C1 segment of cervical spinal cord (tissue), 14 donors: Measurements from ENCODE around the gene SCGB1A1.
A peak's percentile ranks its signal among the peaks of the same experiment; 100 is the strongest.

Experiments
- DNase-seq, 14 donors: peaks; one replicate each; lab custom pipeline; 2025; lab: John Stamatoyannopoulos, UW

Gene SCGB1A1

DNA sequence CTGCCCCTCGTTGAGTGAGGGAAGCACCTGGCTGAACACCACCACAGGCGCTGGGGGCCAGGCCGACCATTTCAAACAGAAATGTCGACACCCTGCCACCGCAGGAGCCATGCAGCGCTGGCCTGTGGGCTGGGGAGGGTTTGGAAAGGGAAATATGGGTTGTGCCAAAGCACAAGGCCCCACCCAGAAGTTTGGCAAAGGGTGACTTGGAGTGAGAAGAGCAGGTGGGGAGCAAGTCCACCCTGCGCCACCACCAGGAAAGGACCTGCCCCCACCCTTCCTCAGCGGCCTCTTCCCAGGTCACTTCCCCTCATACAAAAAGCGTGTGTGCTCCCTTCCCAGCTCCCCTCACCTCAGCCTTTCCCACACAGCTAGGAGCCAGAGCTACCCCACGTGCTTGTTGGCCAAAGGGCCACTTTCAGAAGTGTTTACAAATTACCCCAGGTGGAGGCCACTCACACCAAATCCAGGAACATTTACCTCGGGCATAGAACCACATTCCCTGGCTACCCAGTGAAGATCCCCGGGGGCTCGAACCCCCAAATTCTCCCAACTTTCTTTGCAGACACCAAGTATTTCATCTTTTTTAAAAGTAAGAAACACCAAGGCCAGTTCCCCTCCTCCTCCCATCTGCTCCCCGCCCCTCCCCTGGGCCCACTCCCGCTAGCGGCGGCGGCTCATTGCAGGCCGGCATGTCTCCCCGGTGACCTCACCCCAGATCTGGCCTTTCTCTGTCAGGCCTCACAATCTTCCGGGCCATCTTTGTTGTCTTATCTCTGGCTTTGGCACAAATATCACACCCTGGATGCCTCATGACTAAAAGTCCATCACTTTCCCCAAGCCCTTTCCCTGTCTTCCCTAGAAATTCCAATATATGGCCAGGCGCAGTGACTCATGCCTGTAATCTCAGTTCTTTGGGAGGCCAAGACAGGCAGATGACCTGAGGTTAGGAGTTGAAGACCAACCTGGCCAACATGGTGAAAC, 20.5 kb upstream of the SCGB1A1 start:
- no peak for DNase-seq

- DNase-seq = no peak
These were observed 19.5 kb upstream of the SCGB1A1 start for GRCh38 chr11:62399172-62399877.

GRCh38 chr11:62399878-62400266, 19.0 kb upstream of the SCGB1A1 start:
- DNase-seq = no peak

- DNase-seq = no peak
These were observed 18.6 kb upstream of the SCGB1A1 start for GRCh38 chr11:62400281-62400680.

- peak in 10 of 14 donors; percentile 15 to 73 (median 54) for DNase-seq
These were observed 18.1 kb upstream of the SCGB1A1 start for GRCh38 chr11:62400760-62401159.

- no peak for DNase-seq
These were observed 17.5 kb upstream of the SCGB1A1 start for GRCh38 chr11:62401356-62401755.

- no peak for DNase-seq
These were observed 17.0 kb upstream of the SCGB1A1 start for GRCh38 chr11:62401811-62402210.

DNA sequence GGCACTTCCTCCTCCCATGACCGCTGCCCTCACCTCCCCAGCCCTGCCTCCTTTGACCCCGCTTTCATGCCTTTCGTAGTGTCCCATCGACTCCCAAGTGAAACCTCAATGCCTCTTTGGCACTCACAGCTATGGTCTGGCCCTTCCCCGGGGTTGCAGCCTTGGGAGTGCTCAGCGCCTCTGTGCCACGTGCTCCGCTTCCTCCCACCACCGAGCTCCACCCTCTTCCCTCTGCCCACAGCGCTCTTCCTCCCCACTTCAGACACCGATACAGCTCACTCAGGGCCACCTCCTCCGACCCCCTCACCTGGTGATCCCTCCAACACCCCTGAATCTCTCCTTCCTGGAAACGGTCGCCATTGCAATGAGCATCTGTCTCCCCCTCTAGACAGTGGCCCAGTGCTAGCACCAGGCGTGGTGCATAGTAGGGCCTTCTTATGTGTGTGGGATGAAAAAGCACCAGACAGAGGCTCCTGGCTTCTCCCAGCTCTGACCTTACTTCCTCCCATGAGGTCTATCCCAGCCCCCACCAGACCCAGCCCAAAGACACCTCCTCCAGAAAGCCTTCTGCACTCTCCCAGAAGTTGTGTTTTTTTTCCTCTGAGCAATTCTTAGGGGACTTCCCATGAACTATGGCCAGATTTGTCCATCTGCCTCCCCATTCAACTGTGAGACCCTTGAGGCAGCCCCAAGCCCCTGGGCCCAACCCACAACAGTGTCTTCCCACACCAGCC, 16.4 kb upstream of the SCGB1A1 start:
- DNase-seq = peak in 4 of 14 donors; percentile 13 to 29 (median 24)

- DNase-seq = no peak
These were observed 15.7 kb upstream of the SCGB1A1 start for GRCh38 chr11:62402960-62403730.

DNA sequence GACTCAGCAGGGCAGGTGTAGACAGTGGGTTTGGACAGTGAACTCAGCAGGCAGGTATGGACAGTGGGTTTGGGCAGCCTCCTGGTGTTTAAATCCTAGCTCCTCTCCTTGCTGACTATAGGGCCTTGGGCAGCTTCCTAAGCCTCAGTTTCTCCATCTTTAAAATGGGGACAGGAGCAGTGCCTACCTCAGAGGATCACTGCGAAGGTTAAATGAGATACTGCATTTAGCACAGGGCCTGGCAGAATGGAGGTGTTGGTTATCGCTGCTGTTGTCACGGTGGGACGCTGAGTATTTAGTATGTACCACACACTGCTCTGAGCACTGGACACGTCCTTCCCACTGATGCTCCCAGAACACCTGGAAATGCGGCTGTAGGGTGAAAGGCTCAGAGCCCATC, 14.4 kb upstream of the SCGB1A1 start:
- no peak for DNase-seq

DNA sequence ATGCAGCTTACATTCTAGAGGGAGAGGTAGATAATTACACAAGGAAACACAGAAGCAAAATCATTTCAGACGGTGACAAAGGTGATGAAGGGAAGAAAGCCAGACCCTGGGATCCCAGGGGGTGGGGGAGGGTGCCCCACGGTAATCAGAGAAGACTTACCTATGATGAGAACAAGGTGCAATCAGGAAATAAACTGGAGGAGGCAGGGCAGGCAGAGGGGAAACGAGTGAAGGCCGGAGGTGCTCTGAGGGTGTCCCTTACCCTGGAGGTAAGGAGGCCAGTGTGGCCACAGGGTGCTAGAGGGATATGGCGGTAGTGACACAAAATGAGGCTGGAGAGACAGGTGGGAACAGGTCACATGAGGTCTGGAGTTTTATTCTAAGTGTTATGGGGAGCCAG, 13.9 kb upstream of the SCGB1A1 start:
- DNase-seq = no peak

GRCh38 chr11:62406034-62406433, 12.8 kb upstream of the SCGB1A1 start:
- no peak for DNase-seq

DNA sequence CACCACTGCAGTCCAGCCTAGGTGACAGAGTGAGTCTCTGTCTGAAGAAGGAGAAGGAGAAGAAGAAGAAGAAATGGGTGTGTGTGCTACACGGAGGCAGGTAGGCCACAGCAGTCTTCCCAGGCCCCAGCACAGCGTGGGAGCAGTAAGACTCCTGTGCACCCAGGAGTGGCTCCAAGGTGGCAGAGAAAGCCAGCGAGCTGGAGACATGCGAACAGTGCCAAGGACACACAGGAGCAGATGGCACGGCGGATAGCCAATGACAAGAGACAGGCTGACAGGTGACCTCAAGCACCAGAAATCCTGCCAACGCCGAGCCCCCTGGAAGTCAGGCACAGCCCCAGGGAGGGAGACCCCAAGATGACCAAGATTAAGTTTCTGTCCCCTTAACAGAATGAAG, 9.0 kb upstream of the SCGB1A1 start:
- DNase-seq = peak in 2 of 14 donors; percentile 14 to 91

- DNase-seq = no peak
These were observed 7.9 kb upstream of the SCGB1A1 start for GRCh38 chr11:62410972-62411371.

- peak in 1 of 14 donors; percentile 33 for DNase-seq
These were observed 7.3 kb upstream of the SCGB1A1 start for GRCh38 chr11:62411524-62411923.

- DNase-seq = no peak
These were observed 5.7 kb upstream of the SCGB1A1 start for GRCh38 chr11:62413060-62413696.

- no peak for DNase-seq
These were observed 2.2 kb upstream of the SCGB1A1 start for GRCh38 chr11:62416596-62416995.

DNA sequence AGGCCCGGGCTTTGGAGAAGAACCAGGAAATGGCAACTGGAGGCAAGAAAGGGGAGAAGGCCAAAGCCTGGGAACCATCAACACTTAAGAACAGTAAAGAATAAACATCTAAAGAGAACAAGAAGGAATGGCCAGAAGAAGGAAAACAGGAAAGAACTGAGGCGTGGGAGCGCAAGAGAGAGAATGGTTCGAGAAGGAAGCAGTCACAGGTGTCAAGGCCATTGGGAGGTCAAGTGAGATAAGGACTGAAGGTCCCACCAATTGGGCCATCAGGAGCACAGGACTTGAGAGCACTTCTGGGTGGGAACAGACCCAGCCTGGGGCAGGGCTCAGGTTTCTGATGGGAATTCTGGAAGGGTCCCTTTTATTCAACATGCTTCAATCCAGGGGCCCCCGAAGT, 697 bp upstream of the SCGB1A1 start:
- no peak for DNase-seq

- DNase-seq = no peak
These were observed 589 bp downstream of the SCGB1A1 start for GRCh38 chr11:62419314-62419929.

DNA sequence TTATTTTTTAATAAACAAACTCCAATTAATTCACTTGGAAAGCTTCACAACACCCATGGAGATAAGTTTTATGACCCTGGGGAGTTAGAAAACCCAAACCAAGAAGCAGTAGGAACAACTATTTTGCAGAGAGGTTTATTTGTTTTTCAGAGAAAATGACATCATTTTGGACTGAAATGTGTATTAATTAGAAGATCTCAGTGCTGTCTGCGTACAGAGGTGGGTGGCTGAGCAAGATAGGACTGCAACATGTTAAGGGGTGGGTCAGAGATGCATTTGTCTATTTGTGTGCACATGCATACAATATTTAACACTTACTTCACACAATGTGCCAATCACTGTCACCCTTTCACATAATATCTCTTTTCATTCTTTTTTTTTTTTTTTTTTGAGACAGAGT, 1.1 kb downstream of the SCGB1A1 start:
- DNase-seq = no peak
